ENCODE measurements around the gene MMP2. TPM values are rescaled to one million over a fixed set of nuclear protein-coding genes. Genes with fewer than 3 reads are reported as not detected.

Gene MMP2
- total and polyA plus RNA-seq, 2 donors (not counting 1 experiment from before 2014, with no cell fraction given): 760 to 1,311 TPM

DNA sequence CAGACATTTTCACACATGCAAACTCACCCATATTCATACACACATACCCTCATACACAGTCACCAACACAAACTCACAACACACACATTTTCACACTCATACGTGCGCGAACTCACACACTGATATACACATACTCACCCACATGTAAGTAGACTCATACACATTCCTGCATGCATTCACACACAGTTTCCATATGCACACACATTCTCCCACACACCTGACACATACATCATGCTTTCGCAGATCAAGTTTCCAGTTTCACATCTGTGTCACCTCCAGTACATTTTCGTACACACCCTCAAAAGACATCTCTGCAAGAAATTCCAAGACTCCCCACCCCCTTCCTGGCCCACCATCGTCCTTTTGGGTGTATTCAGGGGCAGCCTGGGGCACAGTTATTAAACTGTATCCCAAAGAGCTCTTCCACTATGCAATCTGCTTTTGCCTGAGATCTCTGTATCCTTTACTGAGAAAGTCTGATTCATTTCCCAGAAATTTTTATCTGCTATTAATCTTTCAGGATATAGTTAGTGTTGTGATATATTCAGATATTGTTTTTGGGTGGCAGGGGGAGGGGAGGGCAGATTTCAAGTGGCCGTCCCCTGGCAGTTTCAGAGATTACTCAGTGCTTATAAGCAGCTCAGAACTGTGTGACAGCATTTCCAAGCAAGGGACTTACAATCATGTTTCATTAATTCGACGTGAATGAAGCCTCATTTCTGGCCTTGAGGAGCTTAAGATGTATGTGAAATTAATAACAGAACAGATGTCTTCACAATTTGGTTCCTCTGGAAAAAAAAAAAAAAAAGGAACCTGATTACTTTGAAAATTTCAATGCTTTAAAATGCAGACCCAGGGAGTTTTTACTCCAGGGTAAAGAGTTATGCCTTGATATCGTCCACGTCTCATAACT lies 35.3 kb upstream of the MMP2 start:
- Histone ChIP-seq H3K4me2 (ENCODE audit: extremely low read depth, insufficient read depth, low read length) (no peak overlapping the region), H2AFZ (ENCODE audit: low read length) (no peak overlapping the region), H3K27me3 (ENCODE audit: control insufficient read depth, insufficient read depth, low read length) (no peaks in the 10 kb centered on the region), H3K4me3 (replicated peaks in 1 of 4; ENCODE audit: control extremely low read depth in 1 of 4, insufficient read depth in 1 of 4, low read depth in 3 of 4, low read length in 4 of 4) (no peak overlapping the region), H3K27ac (ENCODE audit: insufficient read depth, low read length) (no peak overlapping the region), H3K4me1 (ENCODE audit: control insufficient read depth, extremely low read depth, insufficient read depth, low read length) (no peaks in the 10 kb centered on the region), H4K20me1 (ENCODE audit: control insufficient read depth, extremely low read depth, insufficient read depth, low read length) (no peaks in the 10 kb centered on the region), H3K9me3 (ENCODE audit: control insufficient read depth, insufficient read depth, low read depth, low read length) (no peaks in the 10 kb centered on the region), H3K36me3 (ENCODE audit: control insufficient read depth, insufficient read depth, low read length) (no peaks in the 10 kb centered on the region), H3K79me2 (ENCODE audit: control insufficient read depth, insufficient read depth, low read length) (no peaks in the 10 kb centered on the region), H3K9ac (ENCODE audit: insufficient read depth, low read length) (no peak overlapping the region)
- DNase-seq (ENCODE audit: low read depth in 2 of 2): no peak
- TF ChIP-seq, protein P1, sequence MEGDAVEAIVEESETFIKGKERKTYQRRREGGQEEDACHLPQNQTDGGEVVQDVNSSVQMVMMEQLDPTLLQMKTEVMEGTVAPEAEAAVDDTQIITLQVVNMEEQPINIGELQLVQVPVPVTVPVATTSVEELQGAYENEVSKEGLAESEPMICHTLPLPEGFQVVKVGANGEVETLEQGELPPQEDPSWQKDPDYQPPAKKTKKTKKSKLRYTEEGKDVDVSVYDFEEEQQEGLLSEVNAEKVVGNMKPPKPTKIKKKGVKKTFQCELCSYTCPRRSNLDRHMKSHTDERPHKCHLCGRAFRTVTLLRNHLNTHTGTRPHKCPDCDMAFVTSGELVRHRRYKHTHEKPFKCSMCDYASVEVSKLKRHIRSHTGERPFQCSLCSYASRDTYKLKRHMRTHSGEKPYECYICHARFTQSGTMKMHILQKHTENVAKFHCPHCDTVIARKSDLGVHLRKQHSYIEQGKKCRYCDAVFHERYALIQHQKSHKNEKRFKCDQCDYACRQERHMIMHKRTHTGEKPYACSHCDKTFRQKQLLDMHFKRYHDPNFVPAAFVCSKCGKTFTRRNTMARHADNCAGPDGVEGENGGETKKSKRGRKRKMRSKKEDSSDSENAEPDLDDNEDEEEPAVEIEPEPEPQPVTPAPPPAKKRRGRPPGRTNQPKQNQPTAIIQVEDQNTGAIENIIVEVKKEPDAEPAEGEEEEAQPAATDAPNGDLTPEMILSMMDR (conservative IDR thresholded peaks at IDR 0.05 in 1 of 2, IDR thresholded peaks at IDR 0.05 in 1 of 2; ENCODE audit: low read depth in 1 of 2, low read length in 2 of 2): no peak
- TF ChIP-seq EZH2 (IDR thresholded peaks at IDR 0.05; ENCODE audit: low read length, missing control alignments): no peak

DNA sequence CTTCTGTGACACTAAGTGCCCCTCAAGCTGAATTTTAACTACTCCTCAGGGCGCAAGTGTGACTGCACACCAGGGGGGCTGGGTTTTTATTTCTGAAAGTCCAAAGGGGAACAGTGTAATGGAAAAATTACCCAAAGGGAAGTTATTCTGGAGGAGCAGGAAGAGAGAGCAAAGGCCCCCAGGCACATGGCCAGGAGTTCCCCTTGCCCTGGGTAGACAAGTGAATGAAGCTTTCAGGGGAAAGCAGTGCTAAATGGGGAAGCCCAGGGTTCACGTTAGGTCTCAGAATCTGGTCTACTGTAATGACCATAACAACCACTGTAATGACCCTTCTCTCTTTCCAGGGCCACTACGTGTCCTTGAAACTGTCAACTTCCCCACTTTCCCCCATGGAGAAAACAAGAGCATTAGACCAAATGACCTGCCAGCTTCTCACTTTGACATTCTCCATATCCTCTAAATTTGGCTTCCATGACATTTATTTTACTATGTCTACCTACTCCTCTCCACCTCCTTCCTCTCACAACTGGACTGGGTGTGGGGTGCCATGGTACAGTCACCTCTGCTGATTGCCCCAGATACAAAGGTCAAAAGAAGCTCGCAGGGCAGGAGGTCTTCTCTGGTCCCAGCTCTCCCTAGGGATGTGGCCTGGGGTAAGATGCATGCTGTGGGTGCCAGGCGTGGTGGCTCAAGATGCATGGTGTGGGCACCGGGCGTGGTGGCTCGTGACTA lies 34.1 kb upstream of the MMP2 start:
- H4K20me1 ChIP-seq (ENCODE audit: control insufficient read depth, extremely low read depth, insufficient read depth, low read length): no peaks in the 10 kb centered on the region
- no peak overlapping the region for H3K27ac ChIP-seq (ENCODE audit: insufficient read depth, low read length)
- TF ChIP-seq EZH2 (IDR thresholded peaks at IDR 0.05; ENCODE audit: low read length, missing control alignments): no peak
- TF ChIP-seq, protein P1 (conservative IDR thresholded peaks at IDR 0.05 in 1 of 2, IDR thresholded peaks at IDR 0.05 in 1 of 2; ENCODE audit: low read depth in 1 of 2, low read length in 2 of 2): no peak
- H3K79me2 ChIP-seq (ENCODE audit: control insufficient read depth, insufficient read depth, low read length): no peaks in the 10 kb centered on the region
- no peaks in the 10 kb centered on the region for H3K9me3 ChIP-seq (ENCODE audit: control insufficient read depth, insufficient read depth, low read depth, low read length)
- H3K4me1 ChIP-seq (ENCODE audit: control insufficient read depth, extremely low read depth, insufficient read depth, low read length): no peaks in the 10 kb centered on the region
- H3K4me2 ChIP-seq (ENCODE audit: extremely low read depth, insufficient read depth, low read length): no peak overlapping the region
- no peak for DNase-seq (ENCODE audit: low read depth in 2 of 2)
- no peak overlapping the region for H2AFZ ChIP-seq (ENCODE audit: low read length)
- H3K9ac ChIP-seq (ENCODE audit: insufficient read depth, low read length): no peak overlapping the region
- H3K36me3 ChIP-seq (ENCODE audit: control insufficient read depth, insufficient read depth, low read length): no peaks in the 10 kb centered on the region
- no peak overlapping the region for H3K4me3 ChIP-seq (replicated peaks in 1 of 4; ENCODE audit: control extremely low read depth in 1 of 4, insufficient read depth in 1 of 4, low read depth in 3 of 4, low read length in 4 of 4)
- no peaks in the 10 kb centered on the region for H3K27me3 ChIP-seq (ENCODE audit: control insufficient read depth, insufficient read depth, low read length)

DNA sequence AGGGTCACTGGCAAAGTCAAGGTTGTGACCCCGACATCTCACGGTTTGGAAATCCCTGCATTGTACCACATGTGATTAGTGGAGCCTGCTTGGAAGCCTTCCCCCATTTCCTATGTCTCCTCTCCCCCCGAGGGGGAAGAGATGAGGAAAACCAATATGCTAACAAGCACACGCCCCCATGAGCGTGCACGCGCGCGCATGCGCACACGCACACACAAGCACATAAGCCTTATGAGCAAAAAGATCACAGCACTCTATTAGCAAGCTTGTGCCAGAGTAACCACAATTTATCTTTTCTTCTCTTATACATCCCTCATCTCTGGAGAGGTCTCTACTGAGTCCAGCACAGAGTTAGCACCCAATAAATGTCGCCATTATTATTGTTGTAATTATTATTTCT lies 31.8 kb upstream of the MMP2 start:
- Histone ChIP-seq H2AFZ (ENCODE audit: low read length) (no peak overlapping the region), H3K4me3 (replicated peaks in 1 of 4; ENCODE audit: control extremely low read depth in 1 of 4, insufficient read depth in 1 of 4, low read depth in 3 of 4, low read length in 4 of 4) (no peak overlapping the region), H3K4me2 (ENCODE audit: extremely low read depth, insufficient read depth, low read length) (no peak overlapping the region), H3K9ac (ENCODE audit: insufficient read depth, low read length) (no peak overlapping the region), H4K20me1 (ENCODE audit: control insufficient read depth, extremely low read depth, insufficient read depth, low read length) (no peaks in the 10 kb centered on the region), H3K27ac (ENCODE audit: insufficient read depth, low read length) (no peak overlapping the region), H3K4me1 (ENCODE audit: control insufficient read depth, extremely low read depth, insufficient read depth, low read length) (no peaks in the 10 kb centered on the region), H3K36me3 (ENCODE audit: control insufficient read depth, insufficient read depth, low read length) (no peaks in the 10 kb centered on the region), H3K79me2 (ENCODE audit: control insufficient read depth, insufficient read depth, low read length) (no peaks in the 10 kb centered on the region), H3K9me3 (ENCODE audit: control insufficient read depth, insufficient read depth, low read depth, low read length) (no peaks in the 10 kb centered on the region), H3K27me3 (ENCODE audit: control insufficient read depth, insufficient read depth, low read length) (no peaks in the 10 kb centered on the region)
- no peak for DNase-seq (ENCODE audit: low read depth in 2 of 2)
- TF ChIP-seq, protein P1 (conservative IDR thresholded peaks at IDR 0.05 in 1 of 2, IDR thresholded peaks at IDR 0.05 in 1 of 2; ENCODE audit: low read depth in 1 of 2, low read length in 2 of 2): no peak
- no peak for TF ChIP-seq EZH2 (IDR thresholded peaks at IDR 0.05; ENCODE audit: low read length, missing control alignments)

All from fibroblast of lung (primary cell).